ENCODE data around the gene DSCAML1. TPM values are rescaled to one million over a fixed set of nuclear protein-coding genes. Genes with fewer than 3 reads are reported as not detected.

DSCAML1 gene
- total RNA-seq, 2 donors from 2014 or later, result 0.33 to 1.6 TPM

GRCh38 chr11:117426941-117427340 is 370.1 kb downstream of the DSCAML1 start:
- Histone ChIP-seq H3K9me3 (no peaks in the 10 kb centered on the region), H3K27ac (no peak overlapping the region), H3K4me1 (no peaks in the 10 kb centered on the region), H3K27me3 (no peaks in the 10 kb centered on the region), H3K36me3 (replicated peaks in 1 of 2; ENCODE audit: insufficient read depth in 1 of 2, low read depth in 2 of 2) (no peaks in the 10 kb centered on the region), H3K4me3 (no peak overlapping the region)
- no peak for ATAC-seq
- DNase-seq, result no peak
- no peak for TF ChIP-seq POLR2A (IDR thresholded peaks at IDR 0.05)
- intact Hi-C loops (cut with DNase I), result no loop called here
- WGBS, 2 donors, result 77 to 81% methylated on average over 7 of the region's 7 CpGs

DNA sequence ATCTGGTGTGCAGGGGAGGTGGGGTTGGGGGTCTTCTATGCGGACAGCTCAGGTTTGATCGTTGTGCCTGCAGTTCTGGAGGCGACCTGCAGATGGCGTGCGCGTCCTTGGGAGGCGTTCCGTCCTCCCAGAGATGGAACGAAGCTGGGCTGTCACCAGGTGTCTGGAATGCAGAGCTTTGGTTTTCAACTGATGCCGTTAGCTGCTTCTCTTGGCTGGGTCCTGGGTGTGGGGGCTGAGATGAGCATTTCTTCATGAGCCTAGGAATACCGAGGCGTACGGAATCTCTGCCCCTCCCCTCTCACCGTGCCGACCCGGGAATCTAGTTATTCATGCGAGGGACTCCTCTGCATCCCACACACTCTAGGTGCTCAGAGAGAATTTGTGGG is 370.7 kb downstream of the DSCAML1 start:
- ATAC-seq, result peak; percentile 76
- 8 to 30% methylated on average over 7 to 17 of the region's 17 CpGs for WGBS, 2 donors
- intact Hi-C loops (cut with DNase I), result no loop called here

GRCh38 chr11:117425679-117426296 is 371.2 kb downstream of the DSCAML1 start:
- no peaks in the 10 kb centered on the region for H3K9me3 ChIP-seq
- TF ChIP-seq CTCF (IDR thresholded peaks at IDR 0.05) (no peak), POLR2A (IDR thresholded peaks at IDR 0.05) (no peak)
- no peak overlapping the region for H3K4me3 ChIP-seq
- H3K27ac ChIP-seq, result no peak overlapping the region
- no peak for DNase-seq
- ATAC-seq, result no peak
- no peaks in the 10 kb centered on the region for H3K27me3 ChIP-seq
- intact Hi-C loops (cut with DNase I), result no loop called here
- no peaks in the 10 kb centered on the region for H3K4me1 ChIP-seq
- no peaks in the 10 kb centered on the region for H3K36me3 ChIP-seq (replicated peaks in 1 of 2; ENCODE audit: insufficient read depth in 1 of 2, low read depth in 2 of 2)
- 34 to 39% methylated on average over 13 of the region's 13 CpGs for WGBS, 2 donors

More for the DNA sequence above, 370.7 kb downstream of the DSCAML1 start:
- Histone ChIP-seq H3K36me3 (replicated peaks in 1 of 2; ENCODE audit: insufficient read depth in 1 of 2, low read depth in 2 of 2) (no peaks in the 10 kb centered on the region), H3K4me3 (no peak overlapping the region), H3K9me3 (no peaks in the 10 kb centered on the region), H3K27ac (no peak overlapping the region), H3K4me1 (no peaks in the 10 kb centered on the region), H3K27me3 (no peaks in the 10 kb centered on the region)
- DNase-seq, result peak; percentile 58 to 72 (median 65)
- peak; percentile 73 to 94 (median 90) for TF ChIP-seq CTCF (IDR thresholded peaks at IDR 0.05)
- no peak for TF ChIP-seq POLR2A (IDR thresholded peaks at IDR 0.05)

DNA sequence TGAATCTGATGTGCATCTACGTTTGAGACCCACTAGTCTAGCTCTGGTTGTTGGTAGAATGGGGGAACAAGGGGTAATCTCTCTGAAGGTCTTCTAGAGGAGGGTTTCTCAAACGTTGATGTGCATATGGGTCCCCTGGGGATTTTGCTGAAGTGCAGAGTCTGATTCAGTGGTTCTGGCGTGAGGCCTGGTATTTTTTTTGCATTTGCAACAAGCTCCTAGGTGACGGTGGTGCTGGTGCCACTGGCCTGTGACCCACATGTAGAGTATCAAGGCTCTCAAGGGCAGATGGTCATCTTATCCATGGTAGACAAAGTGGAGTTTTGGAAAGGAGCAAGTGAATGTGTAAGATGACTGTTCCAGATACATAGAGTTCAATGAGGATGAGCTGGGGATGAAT is 372.2 kb downstream of the DSCAML1 start:
- ATAC-seq (no peak), DNase-seq (no peak)
- H3K27ac ChIP-seq, result no peak overlapping the region
- no peaks in the 10 kb centered on the region for H3K4me1 ChIP-seq
- no peaks in the 10 kb centered on the region for H3K9me3 ChIP-seq
- no peaks in the 10 kb centered on the region for H3K36me3 ChIP-seq (replicated peaks in 1 of 2; ENCODE audit: insufficient read depth in 1 of 2, low read depth in 2 of 2)
- H3K4me3 ChIP-seq, result no peak overlapping the region
- no peak for TF ChIP-seq POLR2A (IDR thresholded peaks at IDR 0.05)
- no peak for TF ChIP-seq CTCF (IDR thresholded peaks at IDR 0.05)
- 62 to 68% methylated on average over 4 of the region's 4 CpGs for WGBS, 2 donors
- intact Hi-C loops (cut with DNase I), result no loop called here
- H3K27me3 ChIP-seq, result no peaks in the 10 kb centered on the region

- no peak overlapping the region for H3K27ac ChIP-seq
- TF ChIP-seq CTCF (IDR thresholded peaks at IDR 0.05) (no peak), POLR2A (IDR thresholded peaks at IDR 0.05) (no peak)
- no peaks in the 10 kb centered on the region for H3K27me3 ChIP-seq
- no peak overlapping the region for H3K4me3 ChIP-seq
- no peaks in the 10 kb centered on the region for H3K9me3 ChIP-seq
- H3K36me3 ChIP-seq (replicated peaks in 1 of 2; ENCODE audit: insufficient read depth in 1 of 2, low read depth in 2 of 2), result no peaks in the 10 kb centered on the region
- DNase-seq (no peak), ATAC-seq (no peak)
- intact Hi-C loops (cut with DNase I), result no loop called here
- WGBS, 2 donors, result 81 to 82% methylated on average over 11 to 14 of the region's 14 CpGs
- H3K4me1 ChIP-seq, result no peaks in the 10 kb centered on the region
Measured at GRCh38 chr11:117423046-117423575, 373.9 kb downstream of the DSCAML1 start.
